H9 (cell line): ENCODE results near the gene PPP1R1B. TPM values are rescaled to one million over a fixed set of nuclear protein-coding genes. Genes with fewer than 3 reads are reported as not detected.
A peak's percentile ranks its signal among the peaks of the same experiment; 100 is the strongest.

Experiments used
- DNase-seq: peaks from one replicate; pipeline ENCODE4 v3.0.0-alpha.2; 2017
- H2AFZ ChIP-seq: one replicate; pipeline ENCODE4 v1.6.1; 2013; ENCODE audit warnings: mild to moderate bottlenecking, low read length, control low read depth, moderate library complexity
- H2AK5ac ChIP-seq: 2 replicates; pipeline ENCODE4 v1.6.1; 2013; ENCODE audit warnings: low read length, control low read depth, mixed read lengths; ENCODE audit not compliant: insufficient read length
- H2BK120ac ChIP-seq: one replicate; pipeline ENCODE4 v1.6.1; 2013; ENCODE audit warnings: low read depth, mild to moderate bottlenecking, low read length, control low read depth, inconsistent platforms; ENCODE audit not compliant: poor library complexity, severe bottlenecking
- H2BK12ac ChIP-seq: 2 replicates; pipeline ENCODE4 v1.6.1; 2013; ENCODE audit warnings: low read length, control low read depth, mixed read lengths, low read depth; ENCODE audit not compliant: insufficient read length
- H2BK15ac ChIP-seq: 2 replicates; pipeline ENCODE4 v1.6.1; 2013; ENCODE audit warnings: low read depth, low read length, control low read depth
- H2BK20ac ChIP-seq: one replicate; pipeline ENCODE4 v1.6.1; 2013; ENCODE audit warnings: low read depth, mild to moderate bottlenecking, low read length, control low read depth, inconsistent platforms; ENCODE audit not compliant: poor library complexity, severe bottlenecking
- H2BK5ac ChIP-seq: 2 replicates; pipeline ENCODE4 v1.6.1; 2013; ENCODE audit warnings: low read length, control low read depth, mixed read lengths; ENCODE audit not compliant: insufficient read length
- H3K14ac ChIP-seq: 2 replicates; pipeline ENCODE4 v1.6.1; 2013; ENCODE audit warnings: low read length, control low read depth; ENCODE audit not compliant: insufficient read depth
- H3K18ac ChIP-seq: 2 replicates; pipeline ENCODE4 v1.6.1; 2013; ENCODE audit warnings: low read depth, mild to moderate bottlenecking, mixed read lengths, low read length, control low read depth; ENCODE audit not compliant: insufficient read length
- H3K23ac ChIP-seq: 2 replicates; pipeline ENCODE4 v1.6.1; 2013; ENCODE audit warnings: low read length, control low read depth, mixed read lengths, low read depth; ENCODE audit not compliant: insufficient read length
- H3K23me2 ChIP-seq: 2 replicates; pipeline ENCODE4 v1.6.1; 2013; ENCODE audit warnings: low read depth, mild to moderate bottlenecking, mixed read lengths, low read length, control low read depth; ENCODE audit not compliant: insufficient read length, poor library complexity, severe bottlenecking
- H3K27ac ChIP-seq: 2 replicates; pipeline ENCODE4 v1.5.1; 2013; ENCODE audit warnings: low read length, control low read depth, mixed read lengths, low read depth; ENCODE audit not compliant: insufficient read length
- H3K27me3 ChIP-seq: 2 replicates; pipeline ENCODE4 v1.6.1; 2013; ENCODE audit warnings: low read length, control low read depth, inconsistent platforms; ENCODE audit not compliant: insufficient read depth
- H3K4ac ChIP-seq: 2 replicates; pipeline ENCODE4 v1.6.1; 2013; ENCODE audit warnings: low read depth, mild to moderate bottlenecking, control low read depth, inconsistent platforms, low read length, moderate library complexity
- H3K4me1 ChIP-seq: 2 replicates; pipeline ENCODE4 v1.6.1; 2013; ENCODE audit warnings: low read length, control low read depth, inconsistent platforms; ENCODE audit not compliant: insufficient read depth
- H3K4me2 ChIP-seq: 2 replicates; pipeline ENCODE4 v1.6.1; 2013; ENCODE audit warnings: low read length, control low read depth, mixed read lengths; ENCODE audit not compliant: insufficient read length, insufficient read depth
- H3K56ac ChIP-seq: 2 replicates; pipeline ENCODE4 v1.6.1; 2013; ENCODE audit warnings: low read depth, mild to moderate bottlenecking, mixed read lengths, low read length, control low read depth; ENCODE audit not compliant: insufficient read length
- H3K79me1 ChIP-seq: 2 replicates; pipeline ENCODE4 v1.6.1; 2013; ENCODE audit warnings: low read depth, mild to moderate bottlenecking, moderate library complexity, low read length, control low read depth, inconsistent platforms; ENCODE audit not compliant: insufficient read depth, poor library complexity, severe bottlenecking
- H3K79me2 ChIP-seq: 2 replicates; pipeline ENCODE4 v1.6.1; 2013; ENCODE audit warnings: low read length, control low read depth, inconsistent platforms; ENCODE audit not compliant: insufficient read depth
- H3K9ac ChIP-seq: 2 replicates; pipeline ENCODE4 v1.6.1; 2013; ENCODE audit warnings: low read length, control low read depth, mixed read lengths; ENCODE audit not compliant: insufficient read length; ENCODE audit errors: extremely low read depth
- H3K9me3 ChIP-seq: one replicate; pipeline ENCODE4 v1.6.1; 2013; ENCODE audit warnings: low read depth, low read length, inconsistent platforms; ENCODE audit not compliant: control insufficient read depth
- H3T11ph ChIP-seq: one replicate; pipeline ENCODE4 v1.6.1; 2013; ENCODE audit warnings: mild to moderate bottlenecking, low read length, control low read depth, inconsistent platforms
- H4K20me1 ChIP-seq: one replicate; pipeline ENCODE4 v1.6.1; 2013; ENCODE audit not compliant: control insufficient read depth, insufficient read length, insufficient read depth
- H4K5ac ChIP-seq: 2 replicates; pipeline ENCODE4 v1.6.1; 2013; ENCODE audit warnings: low read depth, mild to moderate bottlenecking, mixed read lengths, low read length, control low read depth; ENCODE audit not compliant: insufficient read length
- H4K8ac ChIP-seq: replicated peaks from 2 replicates; pipeline ENCODE4 v1.6.1; 2013; ENCODE audit warnings: low read length, control low read depth, mixed read lengths, low read depth; ENCODE audit not compliant: insufficient read length
- H4K91ac ChIP-seq: 2 replicates; pipeline ENCODE4 v1.6.1; 2013; ENCODE audit warnings: low read depth, mild to moderate bottlenecking, moderate library complexity, mixed read lengths, low read length, control low read depth; ENCODE audit not compliant: insufficient read length
- H3K27ac Mint-ChIP-seq, 3 experiments: 2 replicates in 2 of 3; 3 replicates in 1 of 3; pipeline ENCODE4 v1.8.0; 2020 to 2021; ENCODE audit warnings: mixed read lengths in 3 of 3, mild to moderate bottlenecking in 1 of 3, moderate library complexity in 1 of 3
- H3K27me3 Mint-ChIP-seq: 2 replicates; pipeline ENCODE4 v1.8.0; 2021; ENCODE audit warnings: low read depth, mild to moderate bottlenecking, moderate library complexity, mixed read lengths
- H3K36me3 Mint-ChIP-seq, 3 experiments: 2 replicates in 2 of 3; 3 replicates in 1 of 3; pipeline ENCODE4 v1.8.0; 2020 to 2021; ENCODE audit warnings: low read depth in 3 of 3, mixed read lengths in 3 of 3; ENCODE audit not compliant: insufficient read depth in 1 of 3
- H3K4me1 Mint-ChIP-seq, 2 experiments: 2 replicates each; pipeline ENCODE4 v1.8.0; 2020; ENCODE audit warnings: mixed read lengths in 2 of 2
- H3K4me3 Mint-ChIP-seq, 2 experiments: 2 replicates in 1 of 2; 3 replicates in 1 of 2; pipeline ENCODE4 v1.8.0; 2020 to 2021; ENCODE audit warnings: mild to moderate bottlenecking in 2 of 2, mixed read lengths in 2 of 2, moderate library complexity in 1 of 2
- H3K9me3 Mint-ChIP-seq, 2 experiments: 2 replicates in 1 of 2; 3 replicates in 1 of 2; pipeline ENCODE4 v1.8.0; 2020; ENCODE audit warnings: mild to moderate bottlenecking in 2 of 2, mixed read lengths in 2 of 2, moderate library complexity in 1 of 2
- WGBS: extraction: QIAGEN DNeasy Blood & Tissue Kit; methylation state at CpG from one replicate; pipeline ENCODE4 v1.1.7; 2013; ENCODE audit warnings: missing lambda C conversion rate, low lambda C conversion rate, mixed read lengths; ENCODE audit not compliant: insufficient read length; ENCODE audit errors: extremely low coverage; 5-methylcytosine and 5-hydroxymethylcytosine counted together
- long read RNA-seq: library from polyadenylated mRNA; unstranded; transcript quantifications from one replicate; pipeline ENCODE4 v2.0.0, GENCODE V29; 2020
- total RNA-seq: library from RNA; stranded (reverse); gene quantifications from 2 replicates; pipeline ENCODE4 v1.2.1, GENCODE V29; 2021
- TF ChIP-seq, protein P1 (sequence below): fragments of 200-600 bp; sonication (generic); conservative IDR thresholded peaks from 3 replicates; pipeline ENCODE4 v1.8.0; 2021; ENCODE audit warnings: antibody characterized with exemption, mild to moderate bottlenecking

The PPP1R1B gene
- 14.7 and 15.5 TPM in 2 replicates for total RNA-seq
- long read RNA-seq, partial matches to known transcripts: 0 of 4 reads
- long read RNA-seq, other reads (novel, unspliced or antisense): 3 of 4 reads

DNA sequence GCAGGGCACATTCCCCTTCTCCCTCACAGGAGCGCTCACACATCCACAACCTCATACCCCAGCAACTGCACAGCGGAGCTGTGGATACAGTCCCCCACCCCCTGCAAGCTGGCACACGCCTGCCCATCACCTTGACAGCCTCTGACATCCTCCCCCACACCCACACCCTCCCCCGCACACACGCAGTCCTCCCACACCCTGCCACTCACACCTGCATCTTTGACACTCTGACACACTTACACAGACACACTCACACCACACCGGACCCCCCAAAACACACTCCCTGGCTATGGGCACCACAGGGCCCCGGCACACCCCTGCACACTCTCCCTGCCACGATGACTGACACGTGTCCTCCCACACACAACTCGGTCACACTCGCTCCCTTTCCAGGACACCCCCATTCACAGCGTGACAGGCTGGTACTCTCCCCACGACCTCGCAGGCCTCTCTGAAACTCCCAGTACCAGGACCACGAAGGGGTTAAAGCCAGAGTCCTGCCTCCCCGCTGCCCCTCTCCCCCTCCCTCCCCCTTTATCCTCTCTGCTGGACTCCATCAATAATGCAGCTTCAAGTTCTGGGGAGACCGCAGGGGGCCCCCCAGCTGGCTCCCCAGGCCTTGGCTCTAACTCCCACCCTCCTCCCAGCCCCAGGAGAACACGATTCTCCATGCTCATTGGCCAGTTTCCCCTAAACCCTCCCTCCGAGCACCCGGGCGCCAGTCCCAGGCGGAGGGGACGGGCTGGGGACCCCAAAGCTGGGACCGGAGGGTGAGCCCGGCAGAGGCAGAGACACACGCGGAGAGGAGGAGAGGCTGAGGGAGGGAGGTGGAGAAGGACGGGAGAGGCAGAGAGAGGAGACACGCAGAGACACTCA, at the start of gene PPP1R1B:
Gene PPP1R1B (plus strand): TSS at position 782 of the 876 bp plus-strand sequence. CDS start 441 bp downstream, outside the sequence.
- Histone ChIP-seq H4K20me1 (no peaks in the 10 kb centered on the region), H2BK15ac (no peak within 1 kb of the TSS), H2AFZ (no peak within 1 kb of the TSS), H3K79me2 (no peaks in the 10 kb centered on the region), H3K4me1 (peaks cover 11% of the 10 kb centered on the region; the same call in 1 of the 2 replicates), H2BK5ac (no peak within 1 kb of the TSS), H3T11ph (no peak within 1 kb of the TSS), H3K79me1 (no peaks in the 10 kb centered on the region), H3K9ac (no peak within 1 kb of the TSS), H4K91ac (no peak within 1 kb of the TSS), H3K14ac (no peak within 1 kb of the TSS), H2BK12ac (no peak within 1 kb of the TSS), H3K27me3 (peaks cover 13% of the 10 kb centered on the region; the same call in 1 of the 2 replicates), H3K4me2 (peak within 1 kb of the TSS; percentile 58), H4K5ac (no peak within 1 kb of the TSS), H2AK5ac (no peak within 1 kb of the TSS), H3K27ac (no peak within 1 kb of the TSS), H3K4ac (no peak within 1 kb of the TSS), H3K23ac (no peak within 1 kb of the TSS), H2BK20ac (no peak within 1 kb of the TSS), H3K23me2 (peaks cover 13% of the 10 kb centered on the region), H3K18ac (no peak within 1 kb of the TSS), H3K56ac (no peak within 1 kb of the TSS), H3K9me3 (no peaks in the 10 kb centered on the region), H4K8ac (no peak within 1 kb of the TSS), H2BK120ac (no peak within 1 kb of the TSS)
- DNase-seq: peak; percentile 66
- no CpG with 5 or more reads among the region's 29 CpGs for WGBS
- Mint-ChIP-seq H3K4me3 (peak within 1 kb of the TSS; percentile 75 to 96), H3K27ac (no peak within 1 kb of the TSS), H3K4me1 (peaks cover 56 to 74% of the 10 kb centered on the region in 2 experiments), H3K27me3 (peaks cover 68% of the 10 kb centered on the region), H3K9me3 (no peaks in the 10 kb centered on the region; a peak in 1 of 5 replicates), H3K36me3 (no peaks in the 10 kb centered on the region; a peak in 1 of 7 replicates)
- TF ChIP-seq, protein P1, sequence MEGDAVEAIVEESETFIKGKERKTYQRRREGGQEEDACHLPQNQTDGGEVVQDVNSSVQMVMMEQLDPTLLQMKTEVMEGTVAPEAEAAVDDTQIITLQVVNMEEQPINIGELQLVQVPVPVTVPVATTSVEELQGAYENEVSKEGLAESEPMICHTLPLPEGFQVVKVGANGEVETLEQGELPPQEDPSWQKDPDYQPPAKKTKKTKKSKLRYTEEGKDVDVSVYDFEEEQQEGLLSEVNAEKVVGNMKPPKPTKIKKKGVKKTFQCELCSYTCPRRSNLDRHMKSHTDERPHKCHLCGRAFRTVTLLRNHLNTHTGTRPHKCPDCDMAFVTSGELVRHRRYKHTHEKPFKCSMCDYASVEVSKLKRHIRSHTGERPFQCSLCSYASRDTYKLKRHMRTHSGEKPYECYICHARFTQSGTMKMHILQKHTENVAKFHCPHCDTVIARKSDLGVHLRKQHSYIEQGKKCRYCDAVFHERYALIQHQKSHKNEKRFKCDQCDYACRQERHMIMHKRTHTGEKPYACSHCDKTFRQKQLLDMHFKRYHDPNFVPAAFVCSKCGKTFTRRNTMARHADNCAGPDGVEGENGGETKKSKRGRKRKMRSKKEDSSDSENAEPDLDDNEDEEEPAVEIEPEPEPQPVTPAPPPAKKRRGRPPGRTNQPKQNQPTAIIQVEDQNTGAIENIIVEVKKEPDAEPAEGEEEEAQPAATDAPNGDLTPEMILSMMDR: no peak
